Immature natural killer cell (primary cell): ENCODE results near the gene ADAMTS16. TPM values are rescaled to one million over a fixed set of nuclear protein-coding genes. Genes with fewer than 3 reads are reported as not detected.

Experiments
- DNase-seq, 3 donors: peaks; one replicate each; pipeline ENCODE4 v3.0.0; 2022; ENCODE audit warnings: mixed read lengths in 1 of 3
- H3K27ac Mint-ChIP-seq, 6 donors: one replicate each; pipeline ENCODE4 v1.8.0; 2020; ENCODE audit warnings: mixed read lengths in 6 of 6, mild to moderate bottlenecking in 5 of 6, inconsistent platforms in 4 of 6, moderate library complexity in 3 of 6
- H3K27me3 Mint-ChIP-seq, 3 donors: one replicate each; pipeline ENCODE4 v1.8.0; 2020 to 2021; ENCODE audit warnings: low read depth in 3 of 3, mild to moderate bottlenecking in 3 of 3, mixed read lengths in 3 of 3, moderate library complexity in 3 of 3, inconsistent platforms in 1 of 3
- H3K36me3 Mint-ChIP-seq, 3 donors: one replicate each; pipeline ENCODE4 v1.8.0; 2020; ENCODE audit warnings: mixed read lengths in 3 of 3, inconsistent platforms in 2 of 3, mild to moderate bottlenecking in 2 of 3
- H3K4me1 Mint-ChIP-seq, 2 donors: one replicate each; pipeline ENCODE4 v1.8.0; 2020; ENCODE audit warnings: inconsistent platforms in 2 of 2, mild to moderate bottlenecking in 2 of 2, mixed read lengths in 2 of 2, moderate library complexity in 1 of 2
- H3K4me3 Mint-ChIP-seq, 5 donors: one replicate each; pipeline ENCODE4 v1.8.0; 2020; ENCODE audit warnings: mild to moderate bottlenecking in 5 of 5, mixed read lengths in 5 of 5, inconsistent platforms in 3 of 5, moderate library complexity in 3 of 5
- H3K9me3 Mint-ChIP-seq, 6 donors: one replicate each; pipeline ENCODE4 v1.8.0; 2020; ENCODE audit warnings: mild to moderate bottlenecking in 6 of 6, mixed read lengths in 6 of 6, inconsistent platforms in 4 of 6, moderate library complexity in 3 of 6
- polyA plus RNA-seq, 3 donors: library from polyadenylated mRNA; unstranded; fragments of 300-500 nt; fragmentation: Illumina TruSeq; gene quantifications; one replicate each; pipeline ENCODE4 v1.2.3, GENCODE V29; 2021

ADAMTS16 gene
- polyA plus RNA-seq, 3 donors from 2014 or later, result not detected

DNA sequence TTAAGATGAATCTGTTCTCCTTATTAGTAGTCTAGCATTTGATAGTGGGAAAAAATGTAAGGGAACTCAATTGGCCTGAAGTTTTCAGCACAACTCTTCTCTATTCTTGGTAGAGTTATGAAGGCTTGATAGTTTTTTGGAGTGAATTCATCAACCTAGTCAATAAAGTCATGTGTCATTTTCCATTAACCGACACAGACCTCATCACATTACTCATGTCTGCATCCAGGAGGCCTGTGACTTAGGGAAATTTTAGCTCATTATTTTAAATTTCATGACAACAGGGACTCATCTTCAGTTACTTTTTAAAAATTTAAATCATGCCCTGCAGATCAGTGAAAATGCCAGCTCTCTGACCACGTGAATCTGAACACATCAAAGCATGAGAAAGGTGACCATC, 63.3 kb downstream of the ADAMTS16 start:
- Mint-ChIP-seq H3K36me3 (no peaks in the 10 kb centered on the region), H3K4me3 (no peak overlapping the region), H3K27ac (no peak overlapping the region), H3K4me1 (no peaks in the 10 kb centered on the region), H3K9me3 (peaks cover 0 to 5% (median 0%) of the 10 kb centered on the region in 6 donors), H3K27me3 (peaks cover 0 to 2% (median 0%) of the 10 kb centered on the region in 3 donors)
- DNase-seq, result no peak

DNA sequence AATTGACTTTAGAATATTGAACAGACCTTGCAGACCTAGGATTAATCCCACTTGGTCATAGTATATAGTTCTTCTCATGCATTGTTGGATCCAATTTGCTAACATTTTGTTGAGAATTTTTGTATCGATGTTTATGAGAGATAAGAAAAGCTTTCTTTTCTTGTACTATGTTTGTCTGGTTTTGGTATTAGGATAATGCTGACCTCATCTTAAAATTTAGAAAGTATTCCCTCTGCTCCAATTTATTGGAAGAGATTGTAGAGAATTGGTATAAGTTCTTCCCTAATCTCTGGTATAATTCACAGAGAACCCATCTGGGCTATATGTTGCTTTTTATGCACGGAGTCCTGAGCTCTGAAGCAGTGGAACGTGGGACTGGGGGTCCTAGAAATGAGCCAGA, 67.7 kb downstream of the ADAMTS16 start:
- no peaks in the 10 kb centered on the region for H3K4me1 Mint-ChIP-seq
- H3K27ac Mint-ChIP-seq, result no peak overlapping the region
- DNase-seq, result no peak
- H3K36me3 Mint-ChIP-seq, result no peaks in the 10 kb centered on the region
- peaks cover 0 to 4% (median 0%) of the 10 kb centered on the region in 3 donors for H3K27me3 Mint-ChIP-seq
- peaks cover 0 to 5% (median 0%) of the 10 kb centered on the region in 6 donors for H3K9me3 Mint-ChIP-seq
- H3K4me3 Mint-ChIP-seq, result no peak overlapping the region

DNA sequence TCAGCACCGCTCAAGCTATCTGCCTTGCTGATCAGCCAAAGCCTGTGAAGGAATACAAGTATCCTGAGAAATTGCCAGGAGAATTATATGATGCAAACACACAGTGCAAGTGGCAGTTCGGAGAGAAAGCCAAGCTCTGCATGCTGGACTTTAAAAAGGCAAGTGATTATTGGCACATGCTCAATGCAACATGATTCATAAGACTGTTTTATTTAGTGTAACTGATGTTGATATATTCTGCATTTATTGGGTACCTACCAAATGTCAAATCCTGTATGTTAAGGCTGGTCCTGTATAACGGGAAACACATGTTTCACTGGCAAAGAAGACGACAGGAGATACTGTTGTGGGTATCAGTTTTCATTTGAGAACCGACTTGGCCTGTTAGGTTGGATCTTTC, 69.0 kb downstream of the ADAMTS16 start:
- no peak overlapping the region for H3K27ac Mint-ChIP-seq
- H3K9me3 Mint-ChIP-seq, result peaks cover 0 to 5% (median 0%) of the 10 kb centered on the region in 6 donors
- no peak overlapping the region for H3K4me3 Mint-ChIP-seq
- no peaks in the 10 kb centered on the region for H3K4me1 Mint-ChIP-seq
- DNase-seq, result no peak
- H3K36me3 Mint-ChIP-seq, result no peaks in the 10 kb centered on the region
- peaks cover 0 to 4% (median 0%) of the 10 kb centered on the region in 3 donors for H3K27me3 Mint-ChIP-seq

DNA sequence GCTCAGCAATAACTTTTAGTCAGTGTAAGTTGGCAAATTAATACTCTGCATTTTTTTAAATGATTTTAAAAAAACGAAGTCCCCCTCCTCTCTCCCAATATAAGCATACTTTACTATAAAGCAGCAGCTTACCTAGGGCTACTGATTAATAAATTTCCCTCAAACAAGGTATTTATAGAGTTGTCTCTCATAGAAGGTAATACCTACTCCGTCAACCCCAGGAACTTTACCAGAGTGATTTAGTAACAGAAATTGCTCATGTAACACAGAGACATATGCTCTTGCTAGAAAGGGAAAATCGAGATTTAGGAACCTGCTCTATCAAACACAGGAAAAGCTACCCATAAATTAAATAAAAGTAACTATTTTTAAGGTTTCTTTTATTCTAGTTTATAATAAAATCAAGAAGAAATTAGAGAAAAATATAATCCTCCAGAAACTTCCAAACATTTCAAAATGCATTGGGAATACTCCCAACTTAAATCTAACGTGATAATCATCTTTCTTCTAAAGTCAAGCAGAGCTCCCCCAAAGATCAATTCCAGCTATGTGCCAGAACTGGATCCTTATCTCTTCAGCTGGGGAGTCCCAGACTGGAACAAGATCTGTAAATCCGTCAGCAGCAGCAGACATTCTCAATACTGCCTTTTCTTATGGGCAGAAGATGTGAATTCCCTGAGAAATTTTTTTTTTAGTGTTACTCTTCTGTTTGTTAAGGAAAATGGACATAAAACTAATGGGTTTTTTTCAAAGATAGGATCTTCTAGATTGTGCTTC, 69.6 kb downstream of the ADAMTS16 start:
- H3K27ac Mint-ChIP-seq, result no peak overlapping the region
- peaks cover 0 to 4% (median 0%) of the 10 kb centered on the region in 3 donors for H3K27me3 Mint-ChIP-seq
- no peaks in the 10 kb centered on the region for H3K4me1 Mint-ChIP-seq
- no peaks in the 10 kb centered on the region for H3K36me3 Mint-ChIP-seq
- H3K4me3 Mint-ChIP-seq, result no peak overlapping the region
- no peak for DNase-seq
- peaks cover 0 to 5% (median 0%) of the 10 kb centered on the region in 6 donors for H3K9me3 Mint-ChIP-seq

DNA sequence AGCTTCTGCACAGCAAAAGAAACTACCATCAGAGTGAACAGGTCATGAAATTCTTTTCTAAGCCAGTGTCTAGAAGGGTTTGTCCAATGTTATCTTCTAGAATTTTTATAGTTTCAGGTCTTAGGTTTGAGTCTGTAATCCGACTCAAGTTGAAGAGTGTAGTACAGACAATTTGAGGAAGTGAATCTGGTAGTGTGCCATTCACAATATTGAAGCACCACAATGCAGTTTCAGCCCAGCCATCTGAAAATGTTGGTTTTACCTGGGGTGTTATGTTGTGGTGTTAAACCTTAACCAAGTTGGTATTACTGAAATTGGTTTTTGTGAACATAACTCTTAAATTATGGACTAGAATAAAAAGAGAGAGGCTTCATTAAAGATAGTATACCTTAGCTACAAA, 77.2 kb downstream of the ADAMTS16 start:
- no peak for DNase-seq
- Mint-ChIP-seq H3K4me3 (no peak overlapping the region), H3K4me1 (no peaks in the 10 kb centered on the region), H3K27ac (no peak overlapping the region), H3K9me3 (peaks cover 0 to 18% (median under 1%) of the 10 kb centered on the region in 6 donors), H3K36me3 (no peaks in the 10 kb centered on the region), H3K27me3 (peaks cover 0 to 2% (median 0%) of the 10 kb centered on the region in 3 donors)

DNA sequence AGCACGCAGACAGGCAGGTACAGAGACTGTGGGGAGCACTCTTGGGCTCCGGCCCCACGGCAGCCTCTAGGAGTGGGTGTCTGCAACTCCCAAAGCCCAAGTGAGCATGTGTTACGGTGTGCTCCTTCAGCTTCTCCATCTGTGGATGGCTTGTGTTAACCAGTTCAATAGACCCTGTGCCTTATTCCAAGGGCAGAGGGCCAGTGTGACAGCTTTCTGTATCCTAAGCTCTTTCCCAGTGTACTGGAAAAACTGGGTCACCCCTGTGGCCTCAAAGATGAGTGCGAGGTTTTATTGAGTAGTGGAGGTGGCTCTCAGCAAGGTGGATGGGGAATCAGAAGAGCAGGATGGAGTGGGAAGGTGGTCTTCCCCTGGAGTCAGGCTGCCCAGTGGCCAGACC, 78.3 kb downstream of the ADAMTS16 start:
- DNase-seq, result no peak
- Mint-ChIP-seq H3K27ac (no peak overlapping the region), H3K4me1 (no peaks in the 10 kb centered on the region), H3K36me3 (no peaks in the 10 kb centered on the region), H3K4me3 (no peak overlapping the region), H3K27me3 (no peaks in the 10 kb centered on the region), H3K9me3 (peaks cover 0 to 18% (median under 1%) of the 10 kb centered on the region in 6 donors)

DNA sequence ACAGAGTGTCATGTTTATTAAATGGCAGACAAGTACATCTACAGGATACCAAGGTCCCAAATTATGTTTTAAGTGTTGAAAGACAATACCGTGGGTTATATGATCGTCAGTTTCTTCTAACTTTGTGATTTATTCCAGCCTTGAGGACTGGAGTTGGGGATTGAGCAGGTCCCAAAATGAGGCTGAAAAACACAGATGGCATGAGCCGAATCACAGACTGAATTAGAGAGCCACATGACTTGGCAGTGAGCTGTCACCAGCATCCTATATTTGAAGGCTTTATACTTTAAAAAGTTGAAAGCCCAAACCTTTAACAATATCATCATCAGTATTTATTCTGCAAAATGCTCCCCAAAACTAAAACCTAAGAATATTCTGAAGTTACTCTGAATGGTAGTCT, 79.4 kb downstream of the ADAMTS16 start:
- H3K36me3 Mint-ChIP-seq, result no peaks in the 10 kb centered on the region
- no peaks in the 10 kb centered on the region for H3K4me1 Mint-ChIP-seq
- no peaks in the 10 kb centered on the region for H3K27me3 Mint-ChIP-seq
- H3K9me3 Mint-ChIP-seq, result peaks cover 0 to 18% (median under 1%) of the 10 kb centered on the region in 6 donors
- H3K4me3 Mint-ChIP-seq, result no peak overlapping the region
- no peak overlapping the region for H3K27ac Mint-ChIP-seq
- DNase-seq, result no peak

DNA sequence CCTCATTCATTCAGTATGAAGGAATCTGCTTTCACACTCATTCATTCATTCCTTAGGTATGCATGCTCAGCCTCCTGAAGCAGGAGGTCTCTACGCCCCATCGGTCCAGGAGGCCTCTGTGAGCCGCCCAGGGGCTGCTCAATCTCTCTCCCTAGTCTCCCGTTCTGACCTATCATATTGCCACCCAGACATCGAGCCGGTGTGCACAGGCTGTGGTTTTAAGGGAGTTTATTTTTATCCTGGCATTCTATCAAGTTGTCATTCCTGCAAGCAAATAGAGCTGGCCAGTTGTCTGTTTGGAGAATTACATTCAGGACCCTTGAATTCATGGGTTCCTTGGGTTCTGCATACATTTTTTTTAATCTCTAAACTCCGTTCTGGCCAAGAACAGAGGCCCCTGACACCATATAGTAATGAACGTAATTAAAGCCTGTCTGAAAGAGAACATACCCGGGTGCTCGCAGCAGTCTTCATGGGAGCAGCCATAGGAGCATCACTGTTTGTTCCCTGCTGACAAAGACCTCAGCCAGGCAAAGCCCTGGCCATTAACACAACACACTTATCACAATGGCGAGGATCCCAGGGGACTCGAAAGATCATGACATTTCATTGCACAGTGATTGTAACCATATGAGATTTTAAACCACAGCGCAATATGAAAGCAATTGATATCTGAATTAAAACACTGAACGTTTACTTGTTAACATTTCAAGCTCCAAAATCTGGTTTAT, 80.9 kb downstream of the ADAMTS16 start:
- H3K9me3 Mint-ChIP-seq, result peaks cover 0 to 18% (median under 1%) of the 10 kb centered on the region in 6 donors
- H3K36me3 Mint-ChIP-seq, result no peaks in the 10 kb centered on the region
- no peak for DNase-seq
- H3K4me1 Mint-ChIP-seq, result no peaks in the 10 kb centered on the region
- H3K4me3 Mint-ChIP-seq, result no peak overlapping the region
- no peaks in the 10 kb centered on the region for H3K27me3 Mint-ChIP-seq
- H3K27ac Mint-ChIP-seq, result no peak overlapping the region

DNA sequence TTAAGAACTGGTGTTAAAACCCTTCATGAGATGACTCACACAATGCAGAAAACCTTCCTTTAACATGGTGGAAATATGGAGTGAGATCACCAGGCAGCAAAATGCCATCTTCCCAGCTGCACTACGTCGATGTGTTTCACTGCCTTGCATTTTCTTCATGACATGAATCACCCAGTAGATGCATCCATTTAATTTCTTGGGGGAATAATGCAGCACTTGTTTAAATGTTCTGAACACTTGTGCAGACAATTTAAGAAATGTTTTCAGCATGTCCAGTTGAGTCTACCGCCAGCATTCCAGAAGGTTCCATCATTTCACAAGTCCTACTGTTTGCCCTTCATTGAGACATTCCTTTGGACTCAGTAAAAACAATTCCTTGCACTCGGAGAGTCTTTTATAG, 81.6 kb downstream of the ADAMTS16 start:
- no peaks in the 10 kb centered on the region for H3K36me3 Mint-ChIP-seq
- H3K4me3 Mint-ChIP-seq, result no peak overlapping the region
- no peak overlapping the region for H3K27ac Mint-ChIP-seq
- DNase-seq, result no peak
- no peaks in the 10 kb centered on the region for H3K27me3 Mint-ChIP-seq
- peaks cover 0 to 18% (median 0%) of the 10 kb centered on the region in 6 donors for H3K9me3 Mint-ChIP-seq
- H3K4me1 Mint-ChIP-seq, result no peaks in the 10 kb centered on the region

DNA sequence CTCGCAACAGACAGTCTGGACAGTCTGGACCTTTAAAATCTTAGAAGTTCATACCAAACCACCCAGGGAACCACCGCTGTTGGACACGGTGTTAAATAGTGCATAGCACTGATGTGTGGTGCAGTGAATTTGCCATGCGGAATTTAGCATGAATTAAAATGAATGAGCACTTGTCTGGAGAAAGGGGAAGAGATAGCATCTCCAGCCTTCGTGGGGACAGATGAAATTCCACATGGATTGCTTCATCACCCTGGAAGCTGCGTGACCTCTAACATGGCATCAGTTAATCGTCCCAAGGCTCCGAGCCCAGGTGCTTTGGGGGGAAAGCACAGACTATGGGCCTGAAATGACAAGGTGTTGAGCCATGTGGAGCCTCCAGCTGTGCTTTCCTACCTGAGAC, 91.4 kb downstream of the ADAMTS16 start:
- H3K9me3 Mint-ChIP-seq, result peaks cover 0 to 7% (median 0%) of the 10 kb centered on the region in 6 donors
- no peak overlapping the region for H3K27ac Mint-ChIP-seq

DNA sequence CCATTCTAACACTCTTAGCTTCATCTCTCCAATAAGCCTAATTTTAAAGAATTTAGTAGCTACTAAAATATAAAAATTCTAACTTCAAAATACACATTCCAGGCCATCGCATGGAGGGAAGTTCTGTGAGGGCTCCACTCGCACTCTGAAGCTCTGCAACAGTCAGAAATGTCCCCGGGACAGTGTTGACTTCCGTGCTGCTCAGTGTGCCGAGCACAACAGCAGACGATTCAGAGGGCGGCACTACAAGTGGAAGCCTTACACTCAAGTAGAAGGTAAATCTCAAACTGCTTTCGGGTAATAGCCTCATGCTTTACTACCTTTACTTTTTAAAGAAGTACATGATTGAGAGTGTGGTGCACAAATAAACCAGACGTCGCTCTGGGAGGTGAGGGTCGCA, 94.8 kb downstream of the ADAMTS16 start:
- no peaks in the 10 kb centered on the region for H3K36me3 Mint-ChIP-seq
- H3K27me3 Mint-ChIP-seq, result peaks cover 0 to 4% (median 2%) of the 10 kb centered on the region in 3 donors
- no peaks in the 10 kb centered on the region for H3K4me1 Mint-ChIP-seq
- no peak for DNase-seq
- H3K9me3 Mint-ChIP-seq, result peaks cover 0 to 7% (median 0%) of the 10 kb centered on the region in 6 donors
- H3K4me3 Mint-ChIP-seq, result no peak overlapping the region
- H3K27ac Mint-ChIP-seq, result no peak overlapping the region

More for the DNA sequence above, 91.4 kb downstream of the ADAMTS16 start:
- Mint-ChIP-seq H3K4me3 (no peak overlapping the region), H3K36me3 (no peaks in the 10 kb centered on the region), H3K27me3 (peaks cover 0 to 4% (median 2%) of the 10 kb centered on the region in 3 donors), H3K4me1 (no peaks in the 10 kb centered on the region)
- DNase-seq, result no peak

DNA sequence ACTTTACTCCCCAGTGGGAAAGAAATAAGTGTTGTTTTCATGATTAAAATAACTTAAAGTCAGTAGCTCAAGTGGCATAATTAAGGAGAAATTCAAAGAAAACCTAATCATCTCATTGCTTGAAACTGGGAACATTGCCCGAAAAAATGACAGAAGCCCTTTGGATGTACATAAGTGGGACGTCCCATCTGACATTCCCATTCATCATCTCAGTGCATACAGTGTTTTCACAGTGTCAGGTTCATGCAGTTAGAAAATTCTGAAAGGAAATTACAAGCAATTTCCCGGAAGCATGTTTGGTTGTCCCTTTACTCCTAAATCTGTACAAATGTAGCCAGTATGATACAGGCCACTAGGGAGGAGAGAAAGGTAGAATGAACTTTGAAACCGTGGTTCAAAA, 95.6 kb downstream of the ADAMTS16 start:
- Mint-ChIP-seq H3K4me1 (no peaks in the 10 kb centered on the region), H3K27ac (no peak overlapping the region), H3K9me3 (peaks cover 0 to 5% (median 0%) of the 10 kb centered on the region in 6 donors), H3K27me3 (peaks cover 0 to 2% (median 0%) of the 10 kb centered on the region in 3 donors), H3K36me3 (no peaks in the 10 kb centered on the region), H3K4me3 (no peak overlapping the region)
- no peak for DNase-seq

DNA sequence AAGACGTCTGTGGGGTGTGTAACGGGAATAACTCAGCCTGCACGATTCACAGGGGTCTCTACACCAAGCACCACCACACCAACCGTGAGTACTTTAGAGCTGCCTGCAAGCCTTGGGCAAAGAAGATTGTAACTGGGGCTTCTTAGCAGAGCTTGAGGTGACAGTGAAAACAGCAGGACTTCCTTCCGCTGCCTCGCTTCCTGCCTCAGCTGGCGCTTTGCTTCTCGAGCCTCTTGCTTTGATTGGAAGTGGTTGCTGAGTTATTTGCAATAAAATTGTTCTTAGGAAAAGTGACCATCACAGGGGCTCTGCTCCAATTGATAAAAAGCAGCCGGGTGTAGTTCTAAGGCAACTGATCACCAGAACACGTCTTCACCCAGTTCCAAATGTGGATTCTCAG, 99.1 kb downstream of the ADAMTS16 start:
- no peak for DNase-seq
- no peak overlapping the region for H3K4me3 Mint-ChIP-seq
- H3K9me3 Mint-ChIP-seq, result peaks cover 0 to 2% (median 0%) of the 10 kb centered on the region in 6 donors
- peaks cover 0 to 4% (median 0%) of the 10 kb centered on the region in 3 donors for H3K27me3 Mint-ChIP-seq
- no peak overlapping the region for H3K27ac Mint-ChIP-seq
- no peaks in the 10 kb centered on the region for H3K36me3 Mint-ChIP-seq
- H3K4me1 Mint-ChIP-seq, result no peaks in the 10 kb centered on the region

DNA sequence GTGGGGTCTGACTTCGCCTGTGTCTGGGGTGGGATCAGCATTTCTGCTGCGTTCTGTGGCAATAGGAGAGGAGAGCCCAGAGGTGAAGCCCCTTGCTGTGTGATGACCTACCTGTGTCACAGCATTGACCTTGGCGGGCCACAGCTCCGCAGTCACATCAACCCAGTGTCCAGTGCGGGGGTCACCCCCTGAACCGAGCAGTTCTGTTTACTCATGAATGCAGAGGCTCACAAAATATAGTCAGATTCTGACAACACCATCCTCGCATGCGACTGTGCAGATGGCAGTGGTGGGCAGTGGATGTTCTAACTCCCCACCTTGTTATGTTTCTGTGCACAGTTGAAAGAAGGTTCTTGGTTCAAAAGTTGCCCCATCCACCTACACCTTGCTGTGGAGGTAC, 100.1 kb downstream of the ADAMTS16 start:
- Mint-ChIP-seq H3K27me3 (peaks cover 0 to 4% (median 0%) of the 10 kb centered on the region in 3 donors), H3K9me3 (no peaks in the 10 kb centered on the region), H3K27ac (no peak overlapping the region), H3K36me3 (no peaks in the 10 kb centered on the region), H3K4me3 (no peak overlapping the region), H3K4me1 (no peaks in the 10 kb centered on the region)
- no peak for DNase-seq
